Stomach (tissue), 4 donors: ENCODE data around the gene C15orf62.

ENCODE experiments used
- CTCF ChIP-seq, 7 experiments: fragments of 450-650 bp in 4 of 7; fragments of 200-600 bp in 3 of 7; sonication (generic) in 3 of 7; IDR thresholded peaks; one replicate each; pipeline ENCODE4 v1.5.1; 2016 to 2019; ENCODE audit warnings: antibody characterized with exemption in 7 of 7, control low read depth in 2 of 7, mild to moderate bottlenecking in 1 of 7
- EP300 ChIP-seq: sonication (generic); formaldehyde crosslinking; IDR thresholded peaks from one replicate; pipeline ENCODE4 v1.6.1; 2017; ENCODE audit warnings: antibody characterized with exemption
- POLR2A ChIP-seq, 4 donors: fragments of 450-650 bp; IDR thresholded peaks; one replicate each; pipeline ENCODE4 v1.6.1; 2016; ENCODE audit warnings: antibody characterized with exemption in 4 of 4, control low read depth in 2 of 4, mild to moderate bottlenecking in 1 of 4, moderate library complexity in 1 of 4
- POLR2AphosphoS5 ChIP-seq, 3 donors: sonication (generic); formaldehyde crosslinking; IDR thresholded peaks; one replicate each; pipeline ENCODE4 v1.6.1; 2016; ENCODE audit warnings: antibody characterized with exemption in 3 of 3

GRCh38 chr15:40756938-40757337, 12.8 kb upstream of the C15orf62 start:
- TF ChIP-seq CTCF (IDR thresholded peaks at IDR 0.05) (no peak), POLR2AphosphoS5 (IDR thresholded peaks at IDR 0.05) (no peak), POLR2A (IDR thresholded peaks at IDR 0.05) (no peak), EP300 (no peak)
